Measurements from ENCODE around the gene POLR1A.

DNA sequence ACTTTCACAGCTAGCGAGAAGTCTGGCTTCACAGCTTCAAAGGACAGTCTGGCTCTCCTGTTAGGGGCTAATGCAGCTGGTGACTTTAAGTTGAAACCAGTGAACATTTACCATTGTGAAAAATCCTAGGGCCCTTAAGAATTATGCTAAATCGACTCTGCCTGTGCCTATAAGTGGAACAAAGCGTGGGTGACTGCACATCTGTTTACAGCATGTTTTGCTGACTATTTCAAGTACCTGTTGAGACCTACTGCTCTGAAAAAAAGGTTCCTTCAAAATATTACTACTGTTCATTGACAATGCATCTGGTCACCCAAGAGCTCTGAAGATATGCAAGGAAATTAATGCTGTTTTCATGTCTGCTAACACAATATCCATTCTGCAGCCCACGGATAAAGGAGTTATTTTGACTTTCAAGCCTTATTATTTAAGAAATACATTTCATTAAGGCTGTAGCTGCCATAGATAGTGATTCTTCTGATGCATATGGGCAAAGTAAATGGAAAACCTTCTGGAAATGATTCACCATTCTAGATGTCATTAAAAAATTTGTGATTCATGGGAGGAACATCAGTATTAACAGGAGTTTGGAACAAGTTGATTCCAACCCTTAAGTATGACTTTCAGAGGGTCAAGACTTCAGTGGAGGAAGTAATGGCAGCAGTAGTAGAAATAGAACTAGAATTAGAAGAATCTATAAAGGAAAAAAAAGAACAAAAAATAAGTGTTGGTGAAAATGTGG is 48.9 kb downstream of the POLR1A start:
- TF ChIP-seq NR3C1 (CRISPR knock-in tag; conservative IDR thresholded peaks at IDR 0.05; ENCODE audit: low read depth) (no peak), CTCF (IDR thresholded peaks at IDR 0.05) (no peak), AFF4 (CRISPR knock-in tag; IDR thresholded peaks at IDR 0.05; ENCODE audit: borderline replicate concordance) (no peak), FOXJ3 (CRISPR knock-in tag; IDR thresholded peaks at IDR 0.05; ENCODE audit: borderline replicate concordance) (no peak), RELA (CRISPR knock-in tag; IDR thresholded peaks at IDR 0.05; ENCODE audit: borderline replicate concordance) (no peak), SMAD4 (CRISPR knock-in tag; IDR thresholded peaks at IDR 0.05) (no peak), NFE2L1 (CRISPR knock-in tag; IDR thresholded peaks at IDR 0.05) (no peak), ZSCAN18 (CRISPR knock-in tag; IDR thresholded peaks at IDR 0.05) (no peak)
